Measurements from ENCODE around the gene A3GALT2.
"Not testable (repeated sequence)": the region's sequence is repeated elsewhere in the genome, so short reads cannot be mapped to it uniquely, and the experiment has no call there.

A3GALT2 gene

GRCh38 chr1:33292726-33293340, 28.1 kb downstream of the A3GALT2 start:
- Mint-ChIP-seq H3K27ac (peak overlapping the region in 1 of 3 experiments; percentile 55), H3K4me1 (peaks cover 9% of the 10 kb centered on the region), H3K9me3 (peaks cover 8% of the 10 kb centered on the region), H3K36me3 (ENCODE audit: low read depth) (peaks cover 81% of the 10 kb centered on the region), H3K4me3 (no peak overlapping the region), H3K27me3 (ENCODE audit: low read depth) (no peaks in the 10 kb centered on the region)
- no peak for TF ChIP-seq CTCF (IDR thresholded peaks at IDR 0.05; ENCODE audit: unreplicated experiment in 3 of 3)

GRCh38 chr1:33290615-33291014, 30.3 kb downstream of the A3GALT2 start:
- H3K27ac Mint-ChIP-seq, H3K9me3 Mint-ChIP-seq, H3K4me1 Mint-ChIP-seq: not testable (repeated sequence)

GRCh38 chr1:33289858-33290154, 31.1 kb downstream of the A3GALT2 start:
- peak overlapping the region in 2 of 3 experiments; percentile 51 to 68 for H3K27ac Mint-ChIP-seq
- no peak for TF ChIP-seq CTCF (IDR thresholded peaks at IDR 0.05; ENCODE audit: unreplicated experiment in 3 of 3)
- peaks cover 8% of the 10 kb centered on the region for H3K9me3 Mint-ChIP-seq
- peaks cover 77% of the 10 kb centered on the region for H3K36me3 Mint-ChIP-seq (ENCODE audit: low read depth)
- no peaks in the 10 kb centered on the region for H3K27me3 Mint-ChIP-seq (ENCODE audit: low read depth)
- H3K4me1 Mint-ChIP-seq = peaks cover 9% of the 10 kb centered on the region
- H3K4me3 Mint-ChIP-seq = no peak overlapping the region

More at GRCh38 chr1:33290615-33291014, 30.3 kb downstream of the A3GALT2 start:
- H3K4me3 Mint-ChIP-seq; H3K27me3 Mint-ChIP-seq (ENCODE audit: low read depth): not testable (repeated sequence)
- peaks cover 81% of the 10 kb centered on the region for H3K36me3 Mint-ChIP-seq (ENCODE audit: low read depth)

GRCh38 chr1:33288976-33289857, 31.7 kb downstream of the A3GALT2 start:
- H3K4me1 Mint-ChIP-seq = peaks cover 9% of the 10 kb centered on the region
- peak overlapping the region; percentile 51 to 68 (median 60) for H3K27ac Mint-ChIP-seq
- H3K36me3 Mint-ChIP-seq (ENCODE audit: low read depth) = peaks cover 78% of the 10 kb centered on the region
- TF ChIP-seq CTCF (IDR thresholded peaks at IDR 0.05; ENCODE audit: unreplicated experiment in 3 of 3) = no peak
- no peak overlapping the region for H3K4me3 Mint-ChIP-seq
- no peaks in the 10 kb centered on the region for H3K27me3 Mint-ChIP-seq (ENCODE audit: low read depth)
- H3K9me3 Mint-ChIP-seq = peaks cover 8% of the 10 kb centered on the region

- Mint-ChIP-seq H3K36me3 (ENCODE audit: low read depth) (peaks cover 77% of the 10 kb centered on the region), H3K9me3 (peaks cover 8% of the 10 kb centered on the region), H3K4me3 (no peak overlapping the region), H3K27ac (no peak overlapping the region), H3K4me1 (no peaks in the 10 kb centered on the region), H3K27me3 (ENCODE audit: low read depth) (no peaks in the 10 kb centered on the region)
- no peak for TF ChIP-seq CTCF (IDR thresholded peaks at IDR 0.05; ENCODE audit: unreplicated experiment in 3 of 3)
Observed at GRCh38 chr1:33287317-33287716, 33.6 kb downstream of the A3GALT2 start.

- no peaks in the 10 kb centered on the region for H3K4me1 Mint-ChIP-seq
- peaks cover 83% of the 10 kb centered on the region for H3K36me3 Mint-ChIP-seq (ENCODE audit: low read depth)
- no peak overlapping the region for H3K4me3 Mint-ChIP-seq
- no peaks in the 10 kb centered on the region for H3K27me3 Mint-ChIP-seq (ENCODE audit: low read depth)
- H3K27ac Mint-ChIP-seq = peak overlapping the region in 2 of 3 experiments; percentile 1 to 39
- no peak for TF ChIP-seq CTCF (IDR thresholded peaks at IDR 0.05; ENCODE audit: unreplicated experiment in 3 of 3)
- peaks cover 8% of the 10 kb centered on the region for H3K9me3 Mint-ChIP-seq
Observed at GRCh38 chr1:33286451-33287185, 34.3 kb downstream of the A3GALT2 start.

All from nephron (organoid).